HepG2 (cell line): ENCODE data around the gene PDZD2. TPM values are rescaled to one million over a fixed set of nuclear protein-coding genes. Genes with fewer than 3 reads are reported as not detected.

Source experiments
- ATAC-seq: fragments of 200-7000 bp; cut with Tn5 transposase; 3 replicates; pipeline ENCODE4 v1.9.1; 2020; ENCODE audit warnings: mild to moderate bottlenecking, moderate library complexity
- BruUV-seq: library from RNA; stranded (reverse); fragments of 400-500 nt; replicated peaks from 2 replicates; lab custom pipeline; 2021; lab: Mats Ljungman, UMichigan
- CTCF ChIA-PET: fragments of 300-600 bp; formaldehyde crosslinking; extraction: SDS; loops from one replicate; lab custom pipeline; 2021; ENCODE audit warnings: low total read pairs, inconsistent platforms, low intra/inter-chr PET ratio; lab: Yijun Ruan, JAX
- POLR2A ChIA-PET: fragments of 350-600 bp; sonication (Branson Sonifier 250); formaldehyde crosslinking; loops from one replicate; lab custom pipeline; 2020; ENCODE audit warnings: antibody characterized with exemption, inconsistent platforms; lab: Yijun Ruan, JAX
- DNase-seq: peaks from one replicate; pipeline ENCODE4 v3.0.0-alpha.2; 2015; ENCODE audit warnings: low spot score
- FAIRE-seq: peaks from 3 replicates; lab custom pipeline; 2011; peaks lifted over from hg19 to GRCh38; lab: Jason Lieb, UNC
- H2AFZ ChIP-seq: one replicate; pipeline ENCODE4 v1.6.1; 2011; ENCODE audit warnings: low read length, inconsistent platforms
- H3K27ac ChIP-seq: fragments of 300-600 bp; 3 replicates; pipeline ENCODE4 v1.8.0; 2011; ENCODE audit warnings: mixed run types, mild to moderate bottlenecking, mixed read lengths, low read length, inconsistent platforms; ENCODE audit not compliant: insufficient read depth; ENCODE audit errors: extremely low read length
- H3K27me3 ChIP-seq, 2 experiments: fragments of 200-600 bp in 1 of 2; 2 replicates in 1 of 2; 3 replicates in 1 of 2; pipeline versions ENCODE4 v1.6.0 to v1.8.0; 2011; ENCODE audit warnings: low read length in 2 of 2, mild to moderate bottlenecking in 2 of 2, moderate library complexity in 2 of 2, inconsistent platforms in 1 of 2; ENCODE audit not compliant: insufficient read depth in 2 of 2, control insufficient read depth in 1 of 2
- H3K36me3 ChIP-seq, 2 experiments: fragments of 200-600 bp in 1 of 2; replicated peaks in 1 of 2; 2 replicates in 1 of 2; 3 replicates in 1 of 2; pipeline versions ENCODE4 v1.5.1 to v1.8.0; 2011; ENCODE audit warnings: low read length in 2 of 2, inconsistent platforms in 1 of 2; ENCODE audit not compliant: insufficient read depth in 2 of 2, control insufficient read depth in 1 of 2
- H3K4me1 ChIP-seq: 2 replicates; pipeline ENCODE4 v1.5.1; 2012; ENCODE audit warnings: low read length, inconsistent platforms; ENCODE audit not compliant: insufficient read depth
- H3K4me2 ChIP-seq: 2 replicates; pipeline ENCODE4 v1.6.0; 2011; ENCODE audit warnings: low read depth, low read length, inconsistent platforms
- H3K4me3 ChIP-seq, 3 experiments: fragments of 200-600 bp in 1 of 3; sonication (generic), shearing (Covaris generic) in 1 of 3; replicated peaks in 1 of 3; 2 replicates each; pipeline ENCODE4 v1.5.1; 2011 to 2016; ENCODE audit warnings: low read length in 3 of 3, inconsistent platforms in 2 of 3, low read depth in 2 of 3, mild to moderate bottlenecking in 2 of 3, control low read depth in 1 of 3, mixed read lengths in 1 of 3; ENCODE audit not compliant: insufficient read depth in 1 of 3
- H3K79me2 ChIP-seq: one replicate; pipeline ENCODE4 v1.6.1; 2011; ENCODE audit warnings: low read length, inconsistent platforms; ENCODE audit not compliant: insufficient read depth
- H3K9ac ChIP-seq: 2 replicates; pipeline ENCODE4 v1.6.0; 2011; ENCODE audit warnings: mild to moderate bottlenecking, low read depth, low read length, inconsistent platforms; ENCODE audit not compliant: insufficient read depth
- H3K9me3 ChIP-seq: 2 replicates; pipeline ENCODE4 v1.5.1; 2012; ENCODE audit warnings: mild to moderate bottlenecking, low read length
- H4K20me1 ChIP-seq: 2 replicates; pipeline ENCODE4 v1.6.0; 2011; ENCODE audit warnings: inconsistent platforms, mild to moderate bottlenecking, low read length, moderate library complexity; ENCODE audit not compliant: insufficient read depth
- ATF4 ChIP-seq, 2 experiments: fragments of 450-650 bp in 1 of 2; sonication (generic) in 1 of 2; formaldehyde crosslinking; IDR thresholded peaks; 2 replicates each; pipeline versions ENCODE4 v1.5.0 to v1.8.0; 2020 to 2022; ENCODE audit warnings: mild to moderate bottlenecking in 1 of 2, missing genetic modification reagents in 1 of 2
- CAMTA2 ChIP-seq: sonication (generic); formaldehyde crosslinking; IDR thresholded peaks from 2 replicates; pipeline ENCODE4 v1.4.0; 2020; ENCODE audit warnings: mild to moderate bottlenecking, missing genetic modification reagents, borderline replicate concordance
- GATAD2A ChIP-seq: IDR thresholded peaks from 2 replicates; pipeline ENCODE4 v1.6.1; 2016
- GZF1 ChIP-seq: sonication (generic); formaldehyde crosslinking; IDR thresholded peaks from 2 replicates; pipeline ENCODE4 v1.5.1; 2020; ENCODE audit warnings: mild to moderate bottlenecking, missing genetic modification reagents
- KAT2B ChIP-seq: fragments of 150-350 bp; IDR thresholded peaks from 2 replicates; pipeline ENCODE4 v1.6.1; 2014; ENCODE audit warnings: low read depth, low read length, borderline replicate concordance
- MAF1 ChIP-seq: sonication (generic); formaldehyde crosslinking; IDR thresholded peaks from 2 replicates; pipeline ENCODE4 v1.5.0; 2020; ENCODE audit warnings: missing genetic modification reagents, borderline replicate concordance
- RXRB ChIP-seq: IDR thresholded peaks from 2 replicates; pipeline ENCODE4 v1.6.1; 2016; ENCODE audit warnings: borderline replicate concordance, missing genetic modification reagents, missing compliant biosample characterization
- THAP8 ChIP-seq: sonication (generic); formaldehyde crosslinking; IDR thresholded peaks from 2 replicates; pipeline ENCODE4 v1.5.1; 2020; ENCODE audit warnings: missing genetic modification reagents, mild to moderate bottlenecking, borderline replicate concordance
- XBP1 ChIP-seq: sonication (generic); formaldehyde crosslinking; IDR thresholded peaks from 2 replicates; pipeline ENCODE4 v1.5.0; 2020; ENCODE audit warnings: missing genetic modification reagents
- YEATS4 ChIP-seq: sonication (generic); formaldehyde crosslinking; IDR thresholded peaks from 2 replicates; pipeline ENCODE4 v1.4.0; 2020; ENCODE audit warnings: missing genetic modification reagents, borderline replicate concordance
- WGBS: methylation state at CpG from one replicate; pipeline ENCODE4 v1.1.6; 2017; ENCODE audit warnings: low lambda C conversion rate; 5-methylcytosine and 5-hydroxymethylcytosine counted together
- in situ Hi-C: cut with HindIII; loops from 2 replicates; pipeline ENCODE4 v1.10.0; 2017; ENCODE audit warnings: low pct_unique_long_range_greater_than_20kb; ENCODE audit not compliant: extremely low pct_ligation_motif_present
- intact Hi-C: fragments of 100-400 bp; cut with micrococcal nuclease; formaldehyde crosslinking; loops from one replicate; pipeline ENCODE4 v1.10.0; 2022; ENCODE audit not compliant: unreplicated experiment
- polyA plus RNA-seq, 8 experiments: library from polyadenylated mRNA; depleted of rRNA in 3 of 8; stranded (reverse) in 7 of 8; unstranded in 1 of 8; fragments of >200 nt; fragmentation: Illumina TruSeq in 4 of 8; extraction: Trizol in 4 of 8; gene quantifications; 2 replicates each; pipeline versions ENCODE4 v1.2.1 to v1.2.3, GENCODE V29; 2011 to 2016; ENCODE audit warnings: low read depth in 4 of 8, missing spikeins in 1 of 8, mixed read lengths in 1 of 8; ENCODE audit not compliant: insufficient read depth in 1 of 8
- total RNA-seq, 5 experiments: library from RNA; depleted of rRNA; stranded (reverse); fragments of >200 nt; fragmentation: Illumina TruSeq; extraction: Trizol; gene quantifications; 2 replicates each; pipeline ENCODE4 v1.2.3, GENCODE V29; 2016; ENCODE audit warnings: low read depth in 1 of 5
- TF ChIP-seq, protein P1 (sequence below): IDR thresholded peaks from 2 replicates; pipeline ENCODE4 v1.6.1; 2012; ENCODE audit warnings: low read depth, low read length, improper control_type of control experiment

Gene PDZD2
- total and polyA plus RNA-seq, 2 of the 13 experiments (the other 11 are each of a cell fraction or from before 2014, with no cell fraction given) = 0.04 TPM; not detected in 1

- no peak overlapping the region for H3K4me3 ChIP-seq
- no peaks in the 10 kb centered on the region for H3K79me2 ChIP-seq
- no peak overlapping the region for H3K4me2 ChIP-seq
- no peaks in the 10 kb centered on the region for H3K27me3 ChIP-seq
- no TSS peak for BruUV-seq
- no peak for TF ChIP-seq KAT2B
- TF ChIP-seq YEATS4 (CRISPR knock-in tag) = no peak
- TF ChIP-seq MAF1 = no peak
- no peak for TF ChIP-seq THAP8 (CRISPR knock-in tag)
- no peak for TF ChIP-seq CAMTA2 (CRISPR knock-in tag)
- TF ChIP-seq, protein P1, sequence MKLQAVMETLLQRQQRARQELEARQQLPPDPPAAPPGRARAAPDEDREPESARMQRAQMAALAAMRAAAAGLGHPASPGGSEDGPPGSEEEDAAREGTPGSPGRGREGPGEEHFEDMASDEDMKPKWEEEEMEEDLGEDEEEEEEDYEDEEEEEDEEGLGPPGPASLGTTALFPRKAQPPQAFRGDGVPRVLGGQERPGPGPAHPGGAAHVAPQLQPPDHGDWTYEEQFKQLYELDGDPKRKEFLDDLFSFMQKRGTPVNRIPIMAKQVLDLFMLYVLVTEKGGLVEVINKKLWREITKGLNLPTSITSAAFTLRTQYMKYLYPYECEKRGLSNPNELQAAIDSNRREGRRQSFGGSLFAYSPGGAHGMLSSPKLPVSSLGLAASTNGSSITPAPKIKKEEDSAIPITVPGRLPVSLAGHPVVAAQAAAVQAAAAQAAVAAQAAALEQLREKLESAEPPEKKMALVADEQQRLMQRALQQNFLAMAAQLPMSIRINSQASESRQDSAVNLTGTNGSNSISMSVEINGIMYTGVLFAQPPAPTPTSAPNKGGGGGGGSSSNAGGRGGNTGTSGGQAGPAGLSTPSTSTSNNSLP = no peak
- TF ChIP-seq RXRB (CRISPR knock-in tag) = no peak
- TF ChIP-seq GATAD2A (CRISPR knock-in tag) = no peak
- no peak for TF ChIP-seq ATF4 (CRISPR knock-in tag; IDR thresholded peaks at IDR 0.05)
- TF ChIP-seq XBP1 (CRISPR knock-in tag) = no peak
- TF ChIP-seq GZF1 (CRISPR knock-in tag) = no peak
- TF ChIP-seq, all 625 proteins: peak for 0
- ATAC-seq (no peak), DNase-seq (no peak), FAIRE-seq (no peak)
- Histone ChIP-seq H3K36me3 (peaks cover 1 to 16% of the 10 kb centered on the region in 2 experiments; a peak in 3 of 5 replicates), H3K27ac (no peak overlapping the region), H3K9me3 (no peaks in the 10 kb centered on the region), H3K9ac (no peak overlapping the region), H2AFZ (no peak overlapping the region), H4K20me1 (no peaks in the 10 kb centered on the region), H3K4me1 (no peaks in the 10 kb centered on the region)
- intact Hi-C loops (no loop called here), in situ Hi-C loops (loop anchor here (10.0 kb wide), 1 partner anchor 520 kb away; no protein-coding TSS in a partner anchor)
- POLR2A ChIA-PET = no interaction called here
- CTCF ChIA-PET = no interaction called here
- WGBS = 90% methylated on average over 7 of the region's 7 CpGs
Observed at GRCh38 chr5:32095261-32095671, 456.3 kb downstream of the PDZD2 start.
